ENCODE data around the gene DOCK1.

DOCK1 gene

DNA sequence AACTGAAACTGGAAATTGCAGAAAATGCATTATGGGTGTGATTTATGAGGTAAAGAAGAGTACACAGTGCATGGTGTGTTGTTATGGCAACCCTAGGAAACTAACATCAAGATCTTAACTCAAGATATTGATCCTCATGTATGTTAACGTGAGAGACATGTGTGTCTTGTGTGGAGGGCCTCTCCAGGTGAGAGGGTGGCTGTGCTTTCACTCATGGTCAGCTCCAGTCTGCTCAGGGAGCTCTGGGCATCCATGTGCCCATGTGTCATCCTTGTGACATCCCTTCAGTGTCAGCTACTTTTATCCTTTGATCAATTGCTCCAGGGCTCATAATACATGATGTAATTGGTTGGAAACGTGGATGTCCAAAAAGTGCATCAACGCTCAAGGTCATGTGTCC lies 316.1 kb downstream of the DOCK1 start:
- no peak for DNase-seq (ENCODE audit: low spot score)

DNA sequence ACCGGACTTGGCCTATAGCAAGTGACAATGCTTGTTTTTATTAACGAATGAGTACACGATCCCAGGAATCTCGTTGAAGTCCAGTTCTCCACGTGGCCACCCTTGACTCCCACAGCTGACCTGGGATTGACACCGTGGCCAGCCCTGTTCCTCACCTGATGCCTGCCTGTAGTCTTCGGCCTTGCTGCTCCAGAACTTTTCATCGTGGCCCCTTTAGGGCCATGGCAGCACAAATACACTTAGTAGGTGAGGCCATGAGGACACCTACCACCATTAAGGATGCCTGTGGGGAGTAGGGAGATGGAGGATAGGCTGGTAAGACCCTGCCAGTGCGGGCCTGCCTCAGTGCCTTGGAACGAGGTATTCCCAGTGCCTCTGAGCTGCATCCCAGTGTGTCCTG lies 321.8 kb downstream of the DOCK1 start:
- DNase-seq (ENCODE audit: low spot score) = no peak

- DNase-seq (ENCODE audit: low spot score) = no peak
These were observed 322.4 kb downstream of the DOCK1 start for GRCh38 chr10:127227663-127228062.

DNA sequence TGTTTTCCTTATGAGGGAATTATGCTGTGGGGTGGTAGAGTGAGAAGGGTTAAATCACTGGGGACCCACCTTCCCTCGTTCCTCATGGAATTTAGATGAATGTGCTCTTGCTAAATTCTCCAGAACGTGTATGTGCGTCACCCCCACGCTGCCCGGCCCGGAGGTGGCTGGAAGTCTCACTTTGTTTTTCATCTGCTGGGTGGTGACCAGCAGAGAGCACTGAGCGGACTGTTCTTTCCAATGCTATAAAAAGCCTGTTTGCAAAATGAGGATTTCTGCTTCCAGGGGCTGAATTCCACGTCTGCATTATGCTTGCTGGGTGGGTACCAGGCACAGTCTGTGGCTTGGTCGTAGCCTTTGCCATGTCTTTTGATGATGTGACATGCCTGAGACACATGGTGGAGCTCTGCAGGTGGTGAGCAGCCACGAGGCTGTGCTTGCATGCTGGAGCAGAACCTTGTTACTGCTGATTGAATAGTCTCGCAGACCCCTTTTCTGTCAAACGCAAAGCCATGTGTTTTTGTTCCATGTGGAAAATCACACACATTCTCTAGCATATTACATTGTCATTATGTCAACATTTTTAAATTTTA lies 323.1 kb downstream of the DOCK1 start:
- DNase-seq (ENCODE audit: low spot score) = no peak

DNA sequence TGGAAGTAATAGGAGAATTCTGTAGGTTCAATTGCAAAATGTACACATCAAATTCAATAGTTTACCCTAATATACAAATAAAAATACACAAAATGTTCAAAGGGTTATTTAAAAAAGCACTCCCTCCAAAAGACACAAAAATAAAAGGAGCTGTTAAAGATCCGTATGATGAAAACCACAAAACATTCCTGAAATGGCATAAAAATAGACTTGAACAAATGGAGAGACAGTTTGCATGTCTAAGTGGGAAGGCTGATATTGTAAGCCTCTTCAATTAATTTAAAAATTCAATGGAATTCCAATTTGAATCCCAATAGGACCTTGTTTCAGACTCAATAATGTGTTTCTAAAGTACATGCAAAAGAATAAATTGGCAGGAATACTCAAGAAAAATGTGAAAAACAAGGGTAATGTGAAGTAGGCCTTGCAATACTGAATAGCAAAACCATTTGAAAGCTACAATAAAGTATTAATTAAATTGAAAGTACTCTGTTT lies 329.1 kb downstream of the DOCK1 start:
- DNase-seq (ENCODE audit: low spot score) = no peak

- DNase-seq (ENCODE audit: low spot score) = no peak
These were observed 331.0 kb downstream of the DOCK1 start for GRCh38 chr10:127236266-127236665.

DNA sequence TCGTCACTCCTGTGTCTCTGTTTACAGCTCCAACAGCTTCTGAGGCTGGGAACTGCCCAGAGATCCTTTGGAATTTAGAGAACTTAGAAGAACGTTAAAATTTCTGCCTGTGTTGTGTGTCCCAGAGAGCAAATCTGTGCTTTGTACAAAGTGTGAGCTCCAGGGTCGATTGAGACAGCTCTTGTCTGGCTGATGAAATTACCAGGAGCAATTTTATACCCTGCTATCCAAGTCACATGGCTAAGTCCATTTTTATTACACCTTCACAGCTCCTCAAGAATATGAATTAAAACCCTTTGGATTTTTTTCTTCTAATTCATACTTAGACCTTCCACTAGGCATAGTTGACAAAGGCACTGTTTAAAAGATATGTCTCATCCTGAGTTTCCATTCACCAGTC lies 337.7 kb downstream of the DOCK1 start:
- DNase-seq (ENCODE audit: low spot score) = no peak

GRCh38 chr10:127243490-127244272 lies 338.5 kb downstream of the DOCK1 start:
- DNase-seq (ENCODE audit: low spot score) = no peak

DNA sequence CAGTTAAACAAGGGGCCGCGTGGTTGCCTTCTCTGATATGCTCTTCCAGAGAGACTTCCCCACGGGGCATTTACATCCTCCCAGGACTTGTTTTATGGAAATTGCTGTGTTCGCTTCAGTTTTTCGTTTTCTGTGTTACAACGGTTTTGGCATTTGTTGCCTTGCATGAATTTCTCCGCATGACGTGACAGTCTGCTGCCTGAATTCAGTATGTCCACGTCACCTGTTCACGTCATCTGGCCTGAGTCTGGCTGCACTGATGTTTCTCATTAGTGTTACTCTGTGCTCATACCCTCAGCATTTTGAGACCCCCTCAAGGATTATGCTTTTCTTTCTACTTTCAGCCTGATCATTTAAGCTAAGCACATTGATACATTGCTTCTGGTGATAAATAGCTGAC lies 340.2 kb downstream of the DOCK1 start:
- no peak for DNase-seq (ENCODE audit: low spot score)

DNA sequence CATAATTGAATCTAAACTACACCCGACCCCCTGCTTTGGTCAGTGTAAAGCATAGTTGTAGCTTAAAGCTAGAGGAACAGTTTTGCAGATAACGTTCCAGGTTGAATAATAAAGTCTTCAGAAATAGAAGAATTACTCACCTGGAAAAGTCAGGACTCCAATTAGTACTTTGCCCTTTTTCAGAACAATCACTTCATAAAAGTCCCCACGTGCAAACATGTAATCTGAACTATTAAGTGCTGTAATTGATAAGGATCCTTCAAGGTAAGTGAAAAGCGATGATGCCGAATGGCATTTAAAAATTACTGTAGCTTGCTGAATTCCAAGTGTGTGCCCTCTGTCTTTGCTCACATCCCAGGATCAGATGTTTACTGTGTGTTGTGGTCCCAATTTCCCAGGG lies 344.8 kb downstream of the DOCK1 start:
- DNase-seq (ENCODE audit: low spot score) = no peak

- DNase-seq (ENCODE audit: low spot score) = no peak
These were observed 347.6 kb downstream of the DOCK1 start for GRCh38 chr10:127252818-127253217.

- no peak for DNase-seq (ENCODE audit: low spot score)
These were observed 349.0 kb downstream of the DOCK1 start for GRCh38 chr10:127254276-127254675.

DNA sequence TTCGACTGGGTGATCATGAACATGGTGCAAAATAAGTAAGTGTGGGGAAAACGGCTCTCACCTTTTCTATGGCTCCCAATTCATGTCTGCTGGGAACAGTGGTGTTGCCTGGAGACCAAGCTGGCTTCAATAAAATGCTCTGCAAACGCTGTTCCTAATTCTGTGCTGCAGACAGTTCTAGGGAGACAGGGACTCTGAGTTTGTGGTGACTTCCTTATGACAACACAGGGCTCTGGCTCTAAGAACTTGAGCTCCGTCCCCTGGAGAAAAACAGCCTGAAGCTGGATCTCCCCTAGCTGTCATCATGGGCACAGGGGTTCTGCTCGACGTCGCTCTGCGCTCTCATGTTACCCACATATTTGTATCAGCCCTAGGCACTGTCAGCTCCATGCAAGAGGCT lies 352.2 kb downstream of the DOCK1 start:
- DNase-seq (ENCODE audit: low spot score) = no peak

GRCh38 chr10:127259347-127259746 lies 354.1 kb downstream of the DOCK1 start:
- no peak for DNase-seq (ENCODE audit: low spot score)

- no peak for DNase-seq (ENCODE audit: low spot score)
These were observed 357.4 kb downstream of the DOCK1 start for GRCh38 chr10:127262606-127263005.

- DNase-seq (ENCODE audit: low spot score) = no peak
These were observed 360.1 kb downstream of the DOCK1 start for GRCh38 chr10:127265288-127265687.

DNA sequence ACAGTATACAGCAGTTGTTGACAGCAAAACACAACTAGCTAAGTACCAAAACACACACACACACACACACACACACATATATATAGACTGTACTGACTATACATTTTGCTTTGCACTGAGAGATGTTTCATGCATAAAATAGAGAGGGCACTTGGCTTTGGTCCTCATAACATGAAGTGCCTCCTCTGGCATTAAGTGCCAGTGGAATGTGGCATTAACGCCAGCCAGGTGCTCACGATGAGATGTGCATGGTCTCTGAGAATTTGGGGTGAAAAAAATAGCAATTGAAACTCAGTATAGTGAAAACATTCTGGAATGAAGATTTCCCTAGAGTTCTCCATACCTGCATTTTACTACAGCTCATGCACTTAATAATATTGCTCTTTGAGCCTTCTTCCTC lies 361.2 kb downstream of the DOCK1 start:
- DNase-seq (ENCODE audit: low spot score) = no peak

DNA sequence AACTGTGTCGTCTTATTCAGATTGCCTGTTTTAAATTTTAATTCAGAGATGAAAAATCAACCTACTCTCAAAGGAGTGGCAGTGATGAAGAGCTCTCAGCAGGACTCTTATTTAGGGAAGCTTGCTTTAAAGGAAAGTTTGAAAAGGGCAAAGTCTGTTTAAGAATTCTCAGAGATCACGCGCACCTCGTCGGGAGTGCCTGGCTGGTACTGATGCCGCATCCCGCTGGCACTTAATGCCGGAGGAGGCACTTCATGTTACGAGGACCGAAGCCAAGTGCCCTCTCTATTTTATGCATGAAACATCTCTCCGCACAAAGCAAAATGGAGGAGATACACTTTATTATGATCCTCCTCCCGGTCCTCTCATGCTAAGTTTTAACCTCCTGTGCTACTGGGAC lies 362.2 kb downstream of the DOCK1 start:
- DNase-seq (ENCODE audit: low spot score) = no peak

- no peak for DNase-seq (ENCODE audit: low spot score)
These were observed 366.8 kb downstream of the DOCK1 start for GRCh38 chr10:127272076-127272475.

DNA sequence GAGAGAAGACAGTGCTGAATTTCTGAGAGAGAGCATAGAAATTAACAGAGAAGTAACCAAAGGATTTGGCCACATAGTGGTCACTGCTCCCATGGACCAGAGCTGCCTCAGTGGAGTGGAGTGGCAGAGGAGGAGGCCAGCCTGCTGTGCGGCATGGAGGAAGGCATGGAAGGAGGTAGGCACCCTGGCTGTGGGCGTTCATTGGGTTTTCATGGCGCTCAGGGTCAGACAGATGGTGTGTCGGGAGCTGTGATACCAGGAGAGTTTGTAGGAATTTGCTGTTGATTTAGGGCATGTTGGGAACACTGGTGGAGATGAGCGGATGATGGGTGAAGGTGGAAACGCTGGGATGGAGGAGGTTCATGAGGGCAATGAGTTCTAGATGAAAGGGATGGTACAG lies 370.0 kb downstream of the DOCK1 start:
- peak; percentile 18 for DNase-seq (ENCODE audit: low spot score)

GRCh38 chr10:127275793-127276450 lies 370.7 kb downstream of the DOCK1 start:
- no peak for DNase-seq (ENCODE audit: low spot score)

DNA sequence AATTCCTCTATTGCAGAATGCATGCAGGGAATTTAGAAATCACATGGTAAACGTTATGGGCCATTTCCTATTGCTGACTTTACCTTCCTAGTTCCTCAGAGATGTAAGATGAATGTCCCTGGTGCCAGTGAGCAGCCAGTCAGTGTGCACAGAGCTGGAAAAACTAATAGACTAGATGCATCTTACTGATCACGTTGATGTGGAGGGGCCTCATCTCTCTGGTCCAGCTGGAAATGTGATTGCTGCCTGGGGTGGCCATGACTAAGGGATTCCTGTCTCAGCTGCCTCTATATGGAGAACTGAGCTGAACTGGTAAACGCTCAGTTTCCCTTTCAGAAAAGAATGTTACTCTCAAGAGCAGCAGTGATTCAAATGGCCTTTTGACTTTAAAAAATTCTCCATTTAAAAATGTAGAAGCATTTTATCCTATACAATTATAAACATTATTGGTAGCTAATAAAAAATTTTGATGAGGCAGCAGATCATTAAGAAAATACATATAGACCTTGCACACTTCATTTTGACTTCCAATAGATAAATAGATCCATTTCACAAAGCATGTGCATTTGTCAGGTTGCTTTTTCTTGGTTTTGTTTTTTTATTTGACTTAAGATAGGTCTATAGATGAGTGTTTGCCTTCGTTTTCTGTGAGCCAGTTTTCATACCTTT lies 371.7 kb downstream of the DOCK1 start:
- no peak for DNase-seq (ENCODE audit: low spot score)

DNA sequence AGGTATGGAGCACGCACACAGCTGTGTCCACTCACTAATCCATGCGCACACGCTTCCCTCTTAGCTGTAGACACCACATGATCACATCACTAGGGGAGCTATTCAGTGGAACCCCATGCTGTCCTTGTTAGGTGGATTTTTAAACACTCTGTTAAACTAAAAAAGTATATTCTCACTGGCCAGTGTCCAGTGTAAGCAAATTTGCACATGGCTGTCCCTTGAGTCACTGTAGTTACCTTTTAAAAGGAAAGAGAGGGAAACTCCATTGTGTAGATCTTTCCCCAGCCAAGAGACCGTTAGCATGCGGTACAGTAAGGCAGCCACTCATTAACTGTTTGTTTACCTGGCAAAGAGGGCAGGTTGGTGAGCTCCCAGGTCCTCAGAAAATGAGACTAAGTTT lies 372.8 kb downstream of the DOCK1 start:
- DNase-seq (ENCODE audit: low spot score) = no peak
